ENCODE results near the gene WDR4.
"Not testable (repeated sequence)": the region's sequence is repeated elsewhere in the genome, so short reads cannot be mapped to it uniquely, and the experiment has no call there.

WDR4 gene

DNA sequence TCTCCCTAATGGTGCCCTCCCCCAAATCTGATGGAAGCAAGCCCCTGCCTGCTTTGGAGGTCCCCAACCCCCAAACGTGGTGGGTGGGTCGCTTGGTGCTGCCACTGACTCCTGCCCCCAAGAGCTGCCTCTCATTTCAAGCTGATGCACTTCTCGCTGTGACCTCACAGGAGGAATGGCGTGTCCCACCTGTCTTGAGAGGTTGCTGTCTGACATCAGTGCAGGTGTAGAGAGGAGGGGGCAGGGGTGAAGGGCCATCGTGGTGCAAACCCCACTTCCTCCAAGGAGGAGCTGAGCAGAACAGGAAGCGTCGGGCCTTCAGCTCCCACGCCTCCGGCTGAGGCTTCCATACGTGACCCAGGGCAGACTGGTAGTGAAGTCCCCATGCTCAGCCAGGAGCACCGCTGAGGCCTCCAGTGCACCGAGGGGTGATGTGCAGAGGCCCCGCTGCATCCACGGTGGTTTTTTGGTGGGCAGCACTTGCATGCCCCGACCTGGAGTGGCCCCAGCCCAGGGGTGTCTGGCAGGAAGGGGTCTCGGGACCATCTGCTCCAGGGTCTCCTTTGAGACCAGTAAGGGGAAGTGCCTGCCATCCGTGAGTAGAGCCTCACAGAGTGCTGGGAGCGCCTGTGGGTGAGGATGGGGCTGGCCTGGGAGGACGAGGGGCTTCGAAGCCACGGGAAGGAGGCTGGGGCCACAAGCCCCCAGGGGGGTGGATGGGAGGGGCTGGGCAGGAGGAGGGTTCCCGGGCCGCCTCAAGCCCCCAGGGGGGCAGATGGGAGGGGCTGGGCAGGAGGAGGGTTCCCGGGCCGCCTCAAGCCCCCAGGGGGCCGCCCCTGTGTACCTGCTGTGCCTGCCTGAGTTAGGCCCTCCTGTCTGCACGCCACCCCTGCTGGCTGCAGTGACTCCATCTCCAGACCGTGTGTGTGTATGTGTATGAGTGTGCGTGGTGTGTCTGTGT, 39.8 kb downstream of the WDR4 start:
- no peak for DNase-seq (ENCODE audit: low read depth)

DNA sequence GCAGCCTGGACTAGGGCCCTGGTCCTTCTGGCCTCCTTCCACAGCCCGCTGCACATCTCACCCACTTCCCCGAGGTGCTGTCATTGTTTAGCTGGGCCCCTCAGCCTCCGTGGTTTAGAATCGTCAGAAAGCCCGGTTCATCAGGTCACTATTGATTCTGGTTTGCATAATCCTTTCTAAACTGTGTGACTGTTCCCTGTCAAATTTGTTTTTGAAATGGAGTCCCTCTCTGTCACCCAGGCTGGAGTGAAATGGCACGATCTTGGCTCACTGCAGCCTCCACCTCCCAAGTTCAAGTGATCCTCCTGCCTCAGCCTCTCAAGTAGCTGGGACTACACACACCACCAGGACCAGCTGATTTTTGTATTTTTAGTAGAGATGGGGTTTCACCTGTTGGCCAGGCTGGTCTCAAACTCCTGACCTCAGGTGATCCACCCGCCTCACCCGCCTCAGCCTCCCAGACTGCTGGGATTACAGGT, 41.1 kb downstream of the WDR4 start:
- DNase-seq (ENCODE audit: low read depth): not testable (repeated sequence)

DNA sequence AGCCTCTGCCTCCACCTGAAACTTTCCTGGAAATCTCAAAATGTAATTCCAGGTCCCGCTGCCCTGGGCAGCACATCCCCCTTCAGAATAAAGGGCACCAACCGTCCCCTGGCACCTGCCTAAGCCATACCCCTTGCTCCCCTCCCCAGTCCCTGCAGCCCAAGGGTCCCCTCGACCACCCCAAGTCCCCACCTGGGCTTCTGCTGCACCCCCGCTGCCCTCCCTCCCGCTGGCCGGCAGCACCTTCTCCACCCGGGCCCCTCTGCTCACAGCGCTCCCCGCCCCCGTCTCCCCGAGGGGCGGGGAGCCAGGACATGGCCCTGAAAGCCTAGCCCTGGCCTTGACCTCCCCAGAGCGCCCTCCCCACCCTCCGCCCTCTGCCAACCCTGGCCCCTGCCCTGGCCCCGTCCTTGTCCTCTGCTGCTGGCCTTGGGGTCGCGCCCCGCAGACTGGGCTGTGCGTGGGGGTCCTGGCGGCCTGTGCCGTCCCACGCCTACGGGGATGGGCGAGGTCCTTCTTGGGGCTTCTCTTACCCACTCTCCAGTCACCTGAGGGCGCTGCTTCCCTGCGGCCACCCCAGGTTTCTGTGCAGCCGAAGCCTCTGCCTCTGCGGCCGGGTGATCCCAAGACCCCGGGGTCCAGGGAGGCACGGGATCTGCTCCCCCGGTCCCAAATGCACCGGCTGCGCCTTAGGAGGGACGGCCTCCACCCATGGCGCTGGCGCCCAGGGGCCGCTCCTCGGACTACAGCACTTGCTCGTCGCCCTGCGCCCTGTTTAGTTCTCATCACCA, 41.7 kb downstream of the WDR4 start:
- no peak for DNase-seq (ENCODE audit: low read depth)

DNA sequence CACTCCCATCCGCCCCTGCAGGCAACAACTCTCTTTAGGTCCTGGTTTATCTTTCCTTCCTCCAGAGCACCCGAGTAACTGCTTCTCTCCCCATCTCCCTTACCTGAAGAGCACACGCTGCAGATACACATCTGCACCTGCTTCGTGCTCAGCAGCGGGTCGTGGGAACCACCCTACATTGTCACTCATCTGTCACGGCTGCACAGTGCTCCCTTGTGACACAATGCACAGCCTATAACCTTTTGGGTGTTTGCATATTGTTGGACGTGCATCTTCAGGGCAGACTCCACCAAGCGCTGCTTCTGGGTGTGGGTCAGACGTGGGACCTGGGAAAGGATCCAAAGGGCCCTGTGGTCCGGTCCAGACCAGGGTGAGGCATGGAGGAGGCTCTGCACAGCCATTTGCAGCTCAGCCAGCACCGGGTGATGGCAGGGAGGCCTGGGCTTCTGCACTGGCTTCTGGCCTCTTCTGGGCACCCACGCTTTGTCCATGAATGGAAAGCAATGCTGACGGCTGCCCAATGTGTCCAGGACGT, 42.5 kb downstream of the WDR4 start:
- DNase-seq (ENCODE audit: low read depth): no peak

DNA sequence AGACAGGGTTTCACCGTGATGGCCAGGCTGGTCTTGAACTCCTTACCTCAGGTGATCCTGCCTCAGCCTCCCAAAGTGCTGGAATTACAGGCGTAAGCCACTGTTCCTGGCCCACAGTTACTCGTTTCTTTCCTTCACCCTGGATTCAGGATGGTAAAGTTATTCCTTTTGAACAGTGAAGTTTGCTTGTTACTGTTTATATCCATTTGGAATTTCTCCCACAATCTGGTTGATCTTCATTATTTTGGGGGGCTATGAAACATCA, 43.0 kb downstream of the WDR4 start:
- DNase-seq (ENCODE audit: low read depth): no peak

DNA sequence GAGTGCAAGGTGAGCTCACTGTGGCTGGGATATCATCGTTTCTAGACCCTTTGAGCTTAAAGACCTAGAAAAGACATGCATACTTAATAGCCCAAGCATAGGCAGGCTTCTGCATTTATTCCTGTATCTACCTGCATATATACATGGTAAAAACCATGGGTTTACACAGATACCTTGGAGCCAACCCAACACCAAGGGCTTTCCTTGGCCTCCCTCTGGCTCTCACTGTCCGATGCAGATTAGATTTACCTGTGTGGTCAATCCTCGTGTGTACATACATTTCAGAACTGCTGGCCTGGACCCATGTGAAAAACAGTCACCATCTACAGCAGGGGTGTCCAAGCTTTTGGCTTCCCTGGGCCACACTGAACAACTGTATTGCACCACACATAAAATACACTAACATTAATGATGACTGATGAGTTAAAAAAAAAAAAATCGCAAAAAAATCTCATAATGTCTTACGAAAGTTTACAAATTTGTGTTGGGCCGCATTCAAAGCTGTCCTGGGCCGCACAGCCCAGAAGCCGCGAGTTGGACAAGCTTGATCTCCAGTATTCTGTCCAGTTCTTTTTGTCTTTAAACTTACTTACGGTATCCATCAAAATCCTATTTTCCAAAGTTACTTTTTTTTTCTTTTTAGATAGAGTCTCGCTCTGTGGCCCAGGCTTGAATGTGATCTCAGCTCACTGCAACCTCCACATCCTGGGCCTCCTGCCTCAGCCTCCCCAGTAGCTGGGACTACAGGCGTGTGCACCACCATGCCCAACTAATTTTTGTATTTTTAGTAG, 43.5 kb downstream of the WDR4 start:
- DNase-seq (ENCODE audit: low read depth): no peak

DNA sequence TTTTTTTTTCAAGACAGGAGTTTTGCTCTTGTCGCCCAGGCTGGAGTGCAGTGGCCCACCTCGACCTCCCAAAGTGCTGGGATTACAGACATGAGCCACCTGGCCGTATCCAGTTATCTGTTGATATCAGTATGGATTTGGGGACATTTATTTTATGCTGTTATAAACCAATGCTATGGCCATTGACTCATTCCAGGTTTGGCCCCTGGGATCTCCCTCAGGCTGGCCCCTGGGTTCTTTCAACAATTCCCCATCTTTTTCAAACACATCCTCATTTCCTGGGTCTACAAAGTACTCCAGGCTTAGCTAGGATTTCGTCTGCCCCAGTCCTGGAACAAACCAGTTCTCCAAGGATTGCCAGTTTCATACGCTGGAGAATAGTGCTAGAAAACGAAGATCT, 44.1 kb downstream of the WDR4 start:
- DNase-seq (ENCODE audit: low read depth): no peak

DNA sequence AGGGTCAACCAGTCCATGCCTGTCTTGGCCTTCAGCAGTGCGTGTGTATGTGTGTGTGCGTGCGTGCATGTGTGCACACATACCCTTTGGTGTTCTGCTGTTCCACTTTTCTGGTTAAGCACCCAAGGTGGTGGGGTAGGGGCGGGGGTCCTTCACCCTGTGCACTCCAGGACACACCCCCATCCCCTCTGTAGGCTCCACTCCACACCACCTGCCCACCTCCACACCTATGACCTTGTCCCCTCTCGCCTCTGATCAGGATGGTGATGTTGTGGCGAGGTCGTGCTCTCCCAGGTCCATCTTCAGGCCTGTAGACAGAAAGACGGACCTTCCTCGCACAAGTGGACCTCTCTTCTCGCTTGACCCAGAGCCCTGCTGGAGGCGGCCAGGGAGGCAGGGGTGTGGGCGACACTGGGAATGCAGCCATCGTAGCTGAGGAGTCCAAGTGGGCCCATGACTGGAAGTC, 44.6 kb downstream of the WDR4 start:
- no peak for DNase-seq (ENCODE audit: low read depth)

DNA sequence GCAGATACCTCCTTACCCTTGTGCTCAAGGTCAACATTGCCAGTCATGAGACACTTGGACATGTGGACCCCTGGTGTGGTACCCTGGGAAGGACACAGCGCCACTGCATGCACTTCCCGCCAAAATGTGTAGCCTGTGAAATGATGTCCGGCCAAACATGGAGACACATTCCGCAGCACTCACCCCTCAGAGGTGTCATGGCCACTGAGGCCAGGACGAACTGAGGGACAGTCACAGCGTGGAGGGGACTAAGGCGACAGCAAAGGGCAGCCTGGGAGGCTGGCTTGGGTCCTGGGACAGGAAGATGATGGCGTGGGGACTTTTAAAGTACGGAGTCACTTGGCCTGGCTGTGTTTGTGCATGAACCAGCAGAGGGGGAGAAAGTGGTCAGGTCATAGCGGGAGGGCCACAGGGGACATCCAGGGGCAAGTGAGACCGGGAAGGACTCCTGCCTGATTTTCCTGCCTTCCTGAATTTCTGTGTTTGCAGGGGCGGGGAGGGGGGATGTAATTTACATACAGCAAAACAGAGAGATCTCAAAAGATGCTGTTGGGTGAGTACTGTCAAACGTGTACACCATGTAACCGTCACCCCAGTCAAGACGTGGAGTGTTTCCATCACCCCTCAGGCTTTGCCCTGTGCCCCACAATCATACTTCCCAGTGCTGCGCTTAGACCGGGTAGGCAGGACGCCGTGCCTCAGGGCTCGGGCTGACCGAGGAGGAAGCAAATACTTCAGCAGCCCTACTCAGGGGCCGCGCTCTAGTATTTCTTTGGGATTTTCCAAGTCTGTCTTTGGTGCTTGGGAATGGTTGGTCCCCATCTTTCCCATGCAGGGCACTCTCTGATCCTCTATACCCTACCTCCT, 45.2 kb downstream of the WDR4 start:
- DNase-seq (ENCODE audit: low read depth): no peak

DNA sequence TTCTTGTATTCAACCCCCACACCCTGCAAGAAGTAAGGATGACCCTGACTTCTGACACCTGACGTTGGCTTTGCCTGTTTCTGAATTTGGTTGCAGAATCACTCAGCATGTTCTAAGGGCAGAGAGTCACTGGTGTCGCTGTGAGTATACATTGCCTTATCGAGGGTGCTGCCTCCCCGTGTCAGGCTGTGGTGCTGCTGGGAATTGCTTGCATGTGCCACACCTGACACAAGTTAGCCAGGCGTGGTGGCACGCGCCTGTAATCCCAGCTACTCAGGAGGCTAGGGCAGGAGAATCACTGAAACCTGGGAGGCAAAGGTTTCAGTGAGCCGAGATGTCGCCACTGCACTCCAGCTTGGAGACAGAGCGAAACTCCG, 45.9 kb downstream of the WDR4 start:
- DNase-seq (ENCODE audit: low read depth): no peak

DNA sequence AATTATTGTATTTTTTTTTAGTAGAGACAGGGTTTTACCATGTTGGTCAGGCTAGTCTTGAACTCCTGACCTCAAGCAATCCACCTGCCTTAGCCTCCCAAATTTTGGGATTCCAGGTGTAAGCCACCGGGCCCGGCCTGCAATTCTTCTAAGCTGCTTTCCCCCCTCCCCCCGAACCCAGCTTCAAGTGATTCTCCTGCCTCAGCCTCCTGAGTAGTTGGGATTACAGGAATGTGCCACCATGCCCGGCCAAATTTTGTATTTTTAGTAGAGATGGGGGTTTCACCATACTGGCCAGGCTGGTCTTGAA, 47.1 kb downstream of the WDR4 start:
- not testable (repeated sequence) for DNase-seq (ENCODE audit: low read depth)

DNA sequence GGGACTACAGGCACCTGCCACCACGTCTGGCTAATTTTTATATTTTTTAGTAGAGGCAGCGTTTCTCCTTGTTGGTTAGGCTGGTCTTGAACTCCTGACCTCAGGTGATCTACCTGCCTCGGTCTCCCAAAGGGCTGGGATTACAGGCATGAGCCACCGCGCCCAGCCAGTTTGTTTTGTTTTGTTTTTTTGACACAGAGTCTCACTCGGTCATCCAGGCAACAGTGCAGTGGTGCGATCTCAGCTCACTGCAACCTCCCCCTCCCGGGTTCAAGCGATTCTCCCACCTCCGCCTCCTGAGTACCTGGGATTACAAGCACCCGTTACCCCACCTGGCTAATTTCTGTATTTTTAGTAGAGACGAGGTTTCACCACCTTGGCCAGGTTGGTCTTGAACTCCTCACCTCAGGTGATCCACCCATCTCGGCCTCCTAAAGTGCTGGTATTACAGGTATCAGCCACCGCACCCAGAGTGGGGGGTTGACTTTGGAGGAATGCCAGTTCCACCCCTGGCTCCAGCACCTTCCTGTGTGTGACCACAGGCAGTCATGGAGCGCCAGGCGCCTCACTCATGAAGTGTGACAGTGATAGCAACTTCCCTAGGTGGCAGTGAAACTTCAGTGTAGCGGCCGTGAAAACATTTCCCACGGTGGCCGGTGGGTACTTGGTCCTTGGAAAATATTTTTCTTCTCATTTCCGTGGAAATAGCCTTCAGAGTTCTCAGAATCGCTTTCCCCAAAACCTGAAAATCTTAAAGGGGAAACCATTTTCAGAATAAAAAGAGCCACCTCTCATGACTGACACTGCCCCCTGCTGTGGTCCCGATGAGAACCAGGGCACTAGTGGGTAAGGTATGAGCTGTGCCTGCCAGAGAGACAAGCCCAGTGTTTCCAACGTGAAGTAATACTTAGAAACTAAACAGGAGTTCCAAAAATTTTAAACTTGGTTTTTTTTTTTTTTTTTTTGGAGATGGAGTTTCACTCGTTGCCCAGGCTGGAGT, 48.6 kb downstream of the WDR4 start:
- no peak for DNase-seq (ENCODE audit: low read depth)

DNA sequence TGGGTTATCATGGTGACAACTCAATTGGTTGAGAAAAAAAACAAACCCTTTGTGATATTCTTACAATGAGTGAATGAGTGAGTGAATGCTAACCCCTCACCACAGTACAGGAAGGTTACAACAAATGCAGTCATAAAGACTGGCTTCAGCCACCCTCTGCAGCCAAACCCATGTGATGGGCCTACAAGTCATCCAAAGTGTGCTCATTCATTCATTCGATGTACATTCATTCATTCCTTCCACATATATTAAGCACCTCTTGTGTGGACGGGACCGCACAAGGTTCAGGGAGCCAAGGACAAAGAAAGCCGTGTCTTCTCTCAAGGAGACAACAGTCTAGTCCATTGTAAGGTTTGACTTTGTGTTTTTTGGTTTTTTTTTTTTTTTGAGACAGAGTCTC, 49.4 kb downstream of the WDR4 start:
- no peak for DNase-seq (ENCODE audit: low read depth)

DNA sequence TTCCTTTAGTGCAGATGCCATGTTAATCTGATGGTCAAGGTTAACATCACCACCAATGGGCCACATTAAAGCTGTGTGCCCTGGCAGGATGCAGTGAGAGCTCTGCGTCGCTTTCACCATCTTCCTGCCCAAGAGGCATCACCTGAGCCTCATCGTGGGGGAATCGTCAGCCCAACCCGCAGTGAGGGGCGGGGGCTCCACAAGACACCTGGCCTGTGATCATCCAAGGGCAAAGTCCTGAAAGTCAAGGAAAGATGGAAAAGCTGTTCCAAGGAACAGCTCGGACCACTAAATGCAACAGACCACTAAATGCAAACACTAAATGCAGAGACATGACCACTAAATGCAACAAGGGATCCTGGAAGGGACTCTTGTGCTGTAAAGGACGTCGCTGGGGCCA, 49.9 kb downstream of the WDR4 start:
- DNase-seq (ENCODE audit: low read depth): no peak

DNA sequence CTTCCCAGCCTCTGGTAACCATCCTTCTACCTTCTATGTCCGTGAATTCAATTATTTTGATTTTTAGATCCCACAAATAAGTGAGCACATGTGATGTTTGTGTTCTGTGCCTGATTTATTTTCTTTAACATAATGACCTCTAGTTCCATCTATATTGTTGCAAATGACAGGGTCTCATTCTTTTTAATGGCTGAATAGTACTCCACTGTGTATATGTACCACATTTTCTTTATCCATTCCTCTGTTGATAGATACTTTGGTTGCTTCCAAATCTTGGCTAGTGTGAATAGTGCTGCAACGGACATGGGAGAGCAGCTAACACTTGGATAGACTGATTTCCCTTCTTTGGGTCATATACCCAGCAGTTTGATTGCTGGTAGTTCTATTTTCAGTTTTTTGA, 51.8 kb downstream of the WDR4 start:
- DNase-seq (ENCODE audit: low read depth): no peak

DNA sequence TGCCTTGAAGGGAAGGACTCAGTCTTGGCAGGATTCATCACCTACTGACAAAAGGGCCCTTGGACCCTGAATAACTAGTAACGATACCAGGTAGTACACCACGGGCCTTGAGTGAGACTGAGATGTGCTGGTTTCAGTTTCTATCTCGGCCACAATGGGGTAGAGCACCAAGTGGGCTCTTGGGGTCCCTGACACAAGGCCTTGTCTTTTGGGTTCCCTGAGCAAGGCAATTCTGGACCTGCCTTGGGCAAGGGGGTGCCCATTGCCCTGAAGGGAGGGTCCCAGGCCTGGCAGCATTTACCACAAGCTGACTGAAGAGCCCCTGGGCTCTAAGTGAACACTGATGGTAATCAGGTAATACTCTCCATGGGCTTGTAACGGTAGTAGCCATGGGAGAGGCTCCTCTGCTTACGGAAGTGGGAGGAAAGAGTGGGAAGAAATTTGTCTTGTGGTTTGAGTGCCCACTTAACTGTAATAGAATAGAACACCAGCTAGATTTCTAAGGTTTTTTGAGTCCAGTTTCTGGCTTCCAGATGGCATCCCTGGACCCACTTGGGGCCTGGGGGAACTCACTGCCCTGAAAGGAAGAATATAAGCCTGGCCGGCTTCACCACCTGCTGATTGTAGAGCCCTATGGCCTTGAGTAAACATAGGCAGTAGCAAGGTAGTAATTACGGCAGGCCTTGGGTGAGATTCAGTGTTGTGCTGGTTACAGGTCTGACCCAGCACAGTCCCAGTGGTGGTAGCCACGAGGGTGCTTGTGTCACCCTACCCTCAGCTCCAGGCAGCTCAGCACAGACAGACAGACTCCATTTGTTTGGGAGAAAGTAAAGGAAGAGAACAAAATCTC, 58.5 kb downstream of the WDR4 start:
- DNase-seq (ENCODE audit: low read depth): no peak

DNA sequence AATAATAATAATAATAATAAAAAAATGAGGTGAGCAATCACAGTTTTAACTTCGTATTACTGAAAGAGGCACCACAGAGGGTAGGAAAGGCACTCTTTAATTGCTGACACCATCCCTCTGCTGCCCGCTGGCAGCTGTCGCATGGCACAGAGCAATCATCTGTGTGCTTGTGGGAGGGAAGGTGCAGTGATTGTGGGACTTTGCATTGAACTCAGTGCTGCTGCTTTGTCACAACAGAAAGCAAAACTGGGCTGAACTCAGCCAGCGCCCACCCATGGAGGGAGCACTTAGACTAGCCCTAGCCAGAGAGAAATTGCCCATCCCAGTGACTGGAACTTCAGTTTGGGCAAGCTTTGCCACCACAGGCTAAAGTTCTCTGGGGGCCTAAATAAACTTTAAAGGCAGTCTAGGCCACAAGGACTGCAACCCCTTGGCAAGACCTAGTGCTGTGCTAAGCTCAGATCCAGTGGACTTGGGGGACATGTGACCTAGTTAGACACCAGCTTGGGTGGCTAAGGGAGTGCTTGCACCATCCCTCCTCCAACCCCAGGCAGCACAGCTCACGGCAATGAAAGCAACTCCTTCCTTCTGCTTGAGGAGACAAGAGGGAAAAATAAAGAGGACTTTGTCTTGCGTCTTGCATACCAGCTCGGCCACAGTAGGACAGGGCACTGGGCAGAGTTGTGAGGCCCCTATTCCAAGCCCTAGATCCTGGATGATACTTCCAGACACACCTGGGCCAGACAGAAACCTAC, 59.3 kb downstream of the WDR4 start:
- no peak for DNase-seq (ENCODE audit: low read depth)

DNA sequence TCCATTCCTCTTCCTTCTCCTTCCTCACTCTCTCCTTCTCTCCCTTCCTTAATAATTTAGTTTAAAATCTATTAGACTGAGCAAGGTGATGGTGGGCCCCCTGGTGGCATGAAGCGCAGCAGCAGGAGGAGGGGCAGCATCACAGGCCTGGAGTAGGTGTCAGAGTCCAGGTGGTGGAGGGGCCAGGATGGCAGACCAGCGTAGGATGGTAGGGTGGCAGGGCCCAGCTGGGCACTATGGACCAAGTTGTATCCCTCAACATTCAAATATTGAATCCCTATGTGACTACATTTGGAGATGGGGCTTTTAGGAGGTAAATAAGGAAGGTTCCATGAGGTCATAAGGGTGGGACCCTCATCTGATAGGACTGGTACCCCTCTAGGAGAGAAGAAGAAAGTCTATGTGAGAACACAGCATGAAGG, 61.0 kb downstream of the WDR4 start:
- DNase-seq (ENCODE audit: low read depth): peak; percentile 48
